Liver (tissue), 3 donors: ENCODE data around the gene DMD.

Experiments used
- ATF3 ChIP-seq: IDR thresholded peaks from 2 replicates; pipeline ENCODE4 v1.6.1; 2016; ENCODE audit warnings: antibody characterized with exemption
- EGR1 ChIP-seq, 2 donors: IDR thresholded peaks; 2 replicates each; pipeline ENCODE4 v1.6.1; 2016 to 2018; ENCODE audit warnings: antibody characterized with exemption in 2 of 2, low read depth in 2 of 2
- GABPA ChIP-seq, 2 donors: IDR thresholded peaks in 1 of 2; conservative IDR thresholded peaks in 1 of 2; 2 replicates each; pipeline ENCODE4 v1.6.1; 2016; ENCODE audit warnings: antibody characterized with exemption in 2 of 2, mild to moderate bottlenecking in 1 of 2, moderate library complexity in 1 of 2
- JUND ChIP-seq, 2 donors: IDR thresholded peaks; 2 replicates each; pipeline ENCODE4 v1.6.1; 2016; ENCODE audit warnings: antibody characterized with exemption in 2 of 2
- RAD21 ChIP-seq, 2 donors: IDR thresholded peaks; 2 replicates each; pipeline ENCODE4 v1.6.1; 2016; ENCODE audit warnings: antibody characterized with exemption in 2 of 2, mild to moderate bottlenecking in 2 of 2
- RXRA ChIP-seq, 2 donors: IDR thresholded peaks; 2 replicates each; pipeline ENCODE4 v1.6.1; 2017 to 2018; ENCODE audit warnings: antibody characterized with exemption in 2 of 2, mild to moderate bottlenecking in 1 of 2
- SP1 ChIP-seq: IDR thresholded peaks from 2 replicates; pipeline ENCODE4 v1.6.1; 2018; ENCODE audit warnings: antibody characterized with exemption, mild to moderate bottlenecking
- TAF1 ChIP-seq: conservative IDR thresholded peaks from 2 replicates; pipeline ENCODE4 v1.6.1; 2016; ENCODE audit warnings: antibody characterized with exemption, mild to moderate bottlenecking
- YY1 ChIP-seq: IDR thresholded peaks from 2 replicates; pipeline ENCODE4 v1.6.1; 2016; ENCODE audit warnings: antibody characterized with exemption, mild to moderate bottlenecking
- ZBTB33 ChIP-seq: IDR thresholded peaks from 2 replicates; pipeline ENCODE4 v1.6.1; 2016; ENCODE audit warnings: antibody characterized with exemption
- TF ChIP-seq, protein P1 (sequence below): fragments of 150-350 bp; IDR thresholded peaks from 2 replicates; pipeline ENCODE4 v1.5.1; 2017; ENCODE audit warnings: improper control_type of control experiment, low read depth, low read length; ENCODE audit not compliant: missing input control
- TF ChIP-seq, protein P2 (sequence below): IDR thresholded peaks from 2 replicates; pipeline ENCODE4 v1.6.1; 2016; ENCODE audit warnings: antibody characterized with exemption
- TF ChIP-seq, protein P3 (sequence below): IDR thresholded peaks from 2 replicates; pipeline ENCODE4 v1.6.1; 2016; ENCODE audit warnings: antibody characterized with exemption, mild to moderate bottlenecking
- donor health status: healthy.
- donor health status: healthy.

DNA sequence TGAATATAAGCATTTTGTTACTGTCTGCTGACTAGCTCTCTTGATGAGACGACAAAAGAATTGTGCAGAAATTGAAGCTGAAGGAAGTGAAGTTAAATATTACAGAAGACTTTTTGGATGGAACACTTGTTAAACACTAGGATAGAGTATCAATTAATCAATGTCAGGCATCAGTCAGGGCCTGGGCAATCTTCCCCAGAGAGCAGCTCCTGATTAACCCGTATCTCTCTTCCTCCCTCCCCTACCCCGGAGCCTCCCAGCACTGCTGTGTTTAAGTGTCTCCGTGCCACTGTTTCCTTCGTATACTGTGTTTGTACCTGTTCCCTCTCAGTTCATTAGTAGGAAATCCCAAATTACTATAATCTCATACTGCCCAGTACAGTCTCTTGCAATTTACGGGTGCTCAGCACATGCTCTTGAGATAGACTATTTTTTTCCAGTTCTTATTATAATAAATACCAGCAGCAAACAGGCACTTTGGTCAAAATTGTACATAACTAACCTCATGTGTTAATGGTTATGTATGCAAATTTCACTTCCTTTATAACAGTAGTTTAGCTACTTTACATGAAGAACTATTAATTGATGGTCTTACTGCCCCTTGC is 1373.8 kb downstream of the DMD start:
- TF ChIP-seq GABPA (IDR thresholded peaks at IDR 0.05 in 1 of 2, conservative IDR thresholded peaks at IDR 0.05 in 1 of 2) (no peak), RAD21 (IDR thresholded peaks at IDR 0.05) (no peak), TAF1 (no peak), YY1 (no peak), RXRA (IDR thresholded peaks at IDR 0.05) (no peak), SP1 (no peak), EGR1 (IDR thresholded peaks at IDR 0.05; ENCODE audit: low read depth in 2 of 2) (no peak), JUND (IDR thresholded peaks at IDR 0.05) (no peak), ZBTB33 (no peak), ATF3 (no peak)
- TF ChIP-seq, protein P1, sequence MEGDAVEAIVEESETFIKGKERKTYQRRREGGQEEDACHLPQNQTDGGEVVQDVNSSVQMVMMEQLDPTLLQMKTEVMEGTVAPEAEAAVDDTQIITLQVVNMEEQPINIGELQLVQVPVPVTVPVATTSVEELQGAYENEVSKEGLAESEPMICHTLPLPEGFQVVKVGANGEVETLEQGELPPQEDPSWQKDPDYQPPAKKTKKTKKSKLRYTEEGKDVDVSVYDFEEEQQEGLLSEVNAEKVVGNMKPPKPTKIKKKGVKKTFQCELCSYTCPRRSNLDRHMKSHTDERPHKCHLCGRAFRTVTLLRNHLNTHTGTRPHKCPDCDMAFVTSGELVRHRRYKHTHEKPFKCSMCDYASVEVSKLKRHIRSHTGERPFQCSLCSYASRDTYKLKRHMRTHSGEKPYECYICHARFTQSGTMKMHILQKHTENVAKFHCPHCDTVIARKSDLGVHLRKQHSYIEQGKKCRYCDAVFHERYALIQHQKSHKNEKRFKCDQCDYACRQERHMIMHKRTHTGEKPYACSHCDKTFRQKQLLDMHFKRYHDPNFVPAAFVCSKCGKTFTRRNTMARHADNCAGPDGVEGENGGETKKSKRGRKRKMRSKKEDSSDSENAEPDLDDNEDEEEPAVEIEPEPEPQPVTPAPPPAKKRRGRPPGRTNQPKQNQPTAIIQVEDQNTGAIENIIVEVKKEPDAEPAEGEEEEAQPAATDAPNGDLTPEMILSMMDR = no peak
- TF ChIP-seq, protein P2, sequence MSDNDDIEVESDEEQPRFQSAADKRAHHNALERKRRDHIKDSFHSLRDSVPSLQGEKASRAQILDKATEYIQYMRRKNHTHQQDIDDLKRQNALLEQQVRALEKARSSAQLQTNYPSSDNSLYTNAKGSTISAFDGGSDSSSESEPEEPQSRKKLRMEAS = no peak
- TF ChIP-seq, protein P3, sequence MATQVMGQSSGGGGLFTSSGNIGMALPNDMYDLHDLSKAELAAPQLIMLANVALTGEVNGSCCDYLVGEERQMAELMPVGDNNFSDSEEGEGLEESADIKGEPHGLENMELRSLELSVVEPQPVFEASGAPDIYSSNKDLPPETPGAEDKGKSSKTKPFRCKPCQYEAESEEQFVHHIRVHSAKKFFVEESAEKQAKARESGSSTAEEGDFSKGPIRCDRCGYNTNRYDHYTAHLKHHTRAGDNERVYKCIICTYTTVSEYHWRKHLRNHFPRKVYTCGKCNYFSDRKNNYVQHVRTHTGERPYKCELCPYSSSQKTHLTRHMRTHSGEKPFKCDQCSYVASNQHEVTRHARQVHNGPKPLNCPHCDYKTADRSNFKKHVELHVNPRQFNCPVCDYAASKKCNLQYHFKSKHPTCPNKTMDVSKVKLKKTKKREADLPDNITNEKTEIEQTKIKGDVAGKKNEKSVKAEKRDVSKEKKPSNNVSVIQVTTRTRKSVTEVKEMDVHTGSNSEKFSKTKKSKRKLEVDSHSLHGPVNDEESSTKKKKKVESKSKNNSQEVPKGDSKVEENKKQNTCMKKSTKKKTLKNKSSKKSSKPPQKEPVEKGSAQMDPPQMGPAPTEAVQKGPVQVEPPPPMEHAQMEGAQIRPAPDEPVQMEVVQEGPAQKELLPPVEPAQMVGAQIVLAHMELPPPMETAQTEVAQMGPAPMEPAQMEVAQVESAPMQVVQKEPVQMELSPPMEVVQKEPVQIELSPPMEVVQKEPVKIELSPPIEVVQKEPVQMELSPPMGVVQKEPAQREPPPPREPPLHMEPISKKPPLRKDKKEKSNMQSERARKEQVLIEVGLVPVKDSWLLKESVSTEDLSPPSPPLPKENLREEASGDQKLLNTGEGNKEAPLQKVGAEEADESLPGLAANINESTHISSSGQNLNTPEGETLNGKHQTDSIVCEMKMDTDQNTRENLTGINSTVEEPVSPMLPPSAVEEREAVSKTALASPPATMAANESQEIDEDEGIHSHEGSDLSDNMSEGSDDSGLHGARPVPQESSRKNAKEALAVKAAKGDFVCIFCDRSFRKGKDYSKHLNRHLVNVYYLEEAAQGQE = no peak
